Esophagus squamous epithelium (tissue), 5 donors: Measurements from ENCODE around the gene CENPV. TPM values are rescaled to one million over a fixed set of nuclear protein-coding genes. Genes with fewer than 3 reads are reported as not detected.
A peak's percentile ranks its signal among the peaks of the same experiment; 100 is the strongest.

Experiments used
- DNase-seq: peaks from one replicate; lab custom pipeline; 2025; lab: John Stamatoyannopoulos, UW
- H3K27ac ChIP-seq, 4 donors: fragments of 200-600 bp; sonication (generic); one replicate each; pipeline ENCODE4 v1.5.1; 2016 to 2019; ENCODE audit warnings: mild to moderate bottlenecking in 1 of 4
- H3K27me3 ChIP-seq, 4 donors: fragments of 200-600 bp; sonication (generic); 1 replicate in 3 of 4; 2 replicates in 1 of 4; pipeline versions ENCODE4 v1.5.1 to v1.6.0; 2017 to 2021; ENCODE audit warnings: antibody characterized with exemption in 1 of 4
- H3K36me3 ChIP-seq, 3 donors: fragments of 200-600 bp; sonication (generic); one replicate each; pipeline ENCODE4 v1.5.1; 2016 to 2019
- H3K4me1 ChIP-seq, 3 donors: fragments of 200-600 bp; sonication (generic); one replicate each; pipeline ENCODE4 v1.5.1; 2017 to 2019
- H3K4me3 ChIP-seq, 4 donors: fragments of 200-600 bp; sonication (generic); 1 replicate in 3 of 4; 2 replicates in 1 of 4; pipeline ENCODE4 v1.5.1; 2016 to 2019; ENCODE audit warnings: mild to moderate bottlenecking in 2 of 4, moderate library complexity in 1 of 4
- H3K9me3 ChIP-seq, 3 donors: fragments of 200-600 bp; sonication (generic); one replicate each; pipeline ENCODE4 v1.5.1; 2016 to 2019
- POLR2A ChIP-seq, 4 donors: fragments of 450-650 bp; IDR thresholded peaks; one replicate each; pipeline ENCODE4 v1.6.1; 2017; ENCODE audit warnings: antibody characterized with exemption in 4 of 4, mild to moderate bottlenecking in 4 of 4, moderate library complexity in 3 of 4
- WGBS, 2 donors: methylation state at CpG; one replicate each; pipeline ENCODE4 v1.1.5; 2018; 5-methylcytosine and 5-hydroxymethylcytosine counted together
- intact Hi-C: fragments of 100-400 bp; cut with DNase I; formaldehyde crosslinking; loops from one replicate; pipeline ENCODE4 v1.15.0; 2022
- total RNA-seq, 4 donors: library from RNA; depleted of rRNA; stranded (reverse); fragments of >200 nt; gene quantifications; one replicate each; pipeline ENCODE4 v1.1.0, GENCODE V29; 2016
- TF ChIP-seq, protein P1 (sequence below), 6 experiments: fragments of 450-650 bp in 4 of 6; fragments of 200-600 bp in 2 of 6; sonication (generic) in 2 of 6; IDR thresholded peaks; one replicate each; pipeline ENCODE4 v1.5.1; 2016 to 2019; ENCODE audit warnings: antibody characterized with exemption in 6 of 6, mild to moderate bottlenecking in 4 of 6, moderate library complexity in 4 of 6
- donor health status: DM: yes; HTN: yes; CAD: no.

CENPV gene
- total RNA-seq, 4 donors from 2014 or later = 0.56 to 5.1 (median 1.5) TPM

DNA sequence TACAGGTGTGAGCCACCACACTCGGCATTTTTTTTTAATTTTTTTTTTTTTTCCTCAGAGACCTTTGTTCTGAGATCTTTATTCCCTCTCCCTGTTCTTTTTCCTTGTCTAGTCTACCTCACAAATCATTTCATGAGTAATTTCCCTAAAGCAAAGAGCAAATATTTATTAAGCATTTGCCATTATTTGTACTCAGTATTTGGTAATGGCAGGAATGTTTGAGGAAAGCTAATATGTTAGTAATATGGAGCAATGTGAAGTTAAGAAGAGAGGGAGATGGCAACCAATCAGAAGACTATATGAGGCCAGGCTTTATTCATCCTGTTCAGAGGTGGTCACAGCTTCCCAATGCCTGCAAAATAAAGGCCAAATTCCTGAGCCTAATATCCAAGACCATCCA lies 13.3 kb downstream of the CENPV start:
- Histone ChIP-seq H3K4me3 (no peak overlapping the region), H3K27me3 (no peaks in the 10 kb centered on the region), H3K9me3 (no peaks in the 10 kb centered on the region), H3K27ac (no peak overlapping the region), H3K4me1 (no peaks in the 10 kb centered on the region), H3K36me3 (peaks cover 0 to 26% (median 0%) of the 10 kb centered on the region in 3 donors)
- TF ChIP-seq POLR2A (IDR thresholded peaks at IDR 0.05) = no peak
- TF ChIP-seq, protein P1, sequence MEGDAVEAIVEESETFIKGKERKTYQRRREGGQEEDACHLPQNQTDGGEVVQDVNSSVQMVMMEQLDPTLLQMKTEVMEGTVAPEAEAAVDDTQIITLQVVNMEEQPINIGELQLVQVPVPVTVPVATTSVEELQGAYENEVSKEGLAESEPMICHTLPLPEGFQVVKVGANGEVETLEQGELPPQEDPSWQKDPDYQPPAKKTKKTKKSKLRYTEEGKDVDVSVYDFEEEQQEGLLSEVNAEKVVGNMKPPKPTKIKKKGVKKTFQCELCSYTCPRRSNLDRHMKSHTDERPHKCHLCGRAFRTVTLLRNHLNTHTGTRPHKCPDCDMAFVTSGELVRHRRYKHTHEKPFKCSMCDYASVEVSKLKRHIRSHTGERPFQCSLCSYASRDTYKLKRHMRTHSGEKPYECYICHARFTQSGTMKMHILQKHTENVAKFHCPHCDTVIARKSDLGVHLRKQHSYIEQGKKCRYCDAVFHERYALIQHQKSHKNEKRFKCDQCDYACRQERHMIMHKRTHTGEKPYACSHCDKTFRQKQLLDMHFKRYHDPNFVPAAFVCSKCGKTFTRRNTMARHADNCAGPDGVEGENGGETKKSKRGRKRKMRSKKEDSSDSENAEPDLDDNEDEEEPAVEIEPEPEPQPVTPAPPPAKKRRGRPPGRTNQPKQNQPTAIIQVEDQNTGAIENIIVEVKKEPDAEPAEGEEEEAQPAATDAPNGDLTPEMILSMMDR (IDR thresholded peaks at IDR 0.05) = no peak
- intact Hi-C loops = no loop called here
- DNase-seq = no peak
- WGBS, 2 donors = 57 to 80% methylated on average over 1 of the region's 1 CpG

DNA sequence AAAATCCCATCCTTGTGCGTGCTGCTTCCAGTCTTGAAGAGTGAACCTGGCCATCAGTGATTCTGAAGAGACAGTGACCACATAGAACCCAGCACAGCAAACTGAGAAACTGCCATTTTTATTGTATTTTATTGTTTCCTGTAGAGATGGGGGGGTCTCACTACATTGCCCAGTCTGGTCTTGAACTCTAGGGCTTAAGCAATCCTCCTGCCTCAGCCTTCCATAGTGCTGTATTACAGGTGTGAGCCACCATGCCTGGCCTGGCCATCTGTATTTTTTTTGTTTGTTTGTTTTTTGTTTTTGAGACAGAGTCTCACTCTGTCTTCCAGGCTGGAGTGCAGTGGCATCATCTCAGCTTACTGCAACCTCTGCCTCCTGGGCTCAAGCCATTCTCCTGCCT lies 13.9 kb downstream of the CENPV start:
- no peak overlapping the region for H3K27ac ChIP-seq
- H3K9me3 ChIP-seq = no peaks in the 10 kb centered on the region
- no peak for DNase-seq
- H3K36me3 ChIP-seq = peaks cover 0 to 23% (median 0%) of the 10 kb centered on the region in 3 donors
- intact Hi-C loops = no loop called here
- H3K4me3 ChIP-seq = no peak overlapping the region
- no peaks in the 10 kb centered on the region for H3K27me3 ChIP-seq
- TF ChIP-seq POLR2A (IDR thresholded peaks at IDR 0.05) = no peak
- TF ChIP-seq, protein P1 (IDR thresholded peaks at IDR 0.05) = no peak
- H3K4me1 ChIP-seq = no peaks in the 10 kb centered on the region
- WGBS, 2 donors = 93 to 100% methylated on average over 1 of the region's 1 CpG

DNA sequence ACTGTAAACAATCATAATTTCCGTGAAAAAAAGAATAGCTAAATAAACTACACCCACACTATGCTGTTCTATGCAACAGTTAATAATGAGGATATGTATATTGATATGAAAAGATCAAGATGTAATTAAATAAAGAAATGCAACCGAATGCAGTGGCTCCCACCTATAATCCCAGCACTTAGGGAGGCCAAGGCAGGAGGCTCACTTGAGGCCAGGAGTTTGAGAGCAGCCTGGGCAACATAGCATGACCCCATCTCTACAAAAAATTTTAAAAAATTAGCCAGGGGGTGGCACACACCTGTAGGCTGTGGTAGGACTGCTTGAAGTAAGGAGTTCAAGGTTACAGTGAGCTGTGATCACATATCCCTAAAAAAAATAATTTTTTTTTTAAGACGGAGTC lies 14.9 kb downstream of the CENPV start:
- H3K4me3 ChIP-seq = no peak overlapping the region
- no peak for TF ChIP-seq POLR2A (IDR thresholded peaks at IDR 0.05)
- TF ChIP-seq, protein P1 (IDR thresholded peaks at IDR 0.05) = no peak

DNA sequence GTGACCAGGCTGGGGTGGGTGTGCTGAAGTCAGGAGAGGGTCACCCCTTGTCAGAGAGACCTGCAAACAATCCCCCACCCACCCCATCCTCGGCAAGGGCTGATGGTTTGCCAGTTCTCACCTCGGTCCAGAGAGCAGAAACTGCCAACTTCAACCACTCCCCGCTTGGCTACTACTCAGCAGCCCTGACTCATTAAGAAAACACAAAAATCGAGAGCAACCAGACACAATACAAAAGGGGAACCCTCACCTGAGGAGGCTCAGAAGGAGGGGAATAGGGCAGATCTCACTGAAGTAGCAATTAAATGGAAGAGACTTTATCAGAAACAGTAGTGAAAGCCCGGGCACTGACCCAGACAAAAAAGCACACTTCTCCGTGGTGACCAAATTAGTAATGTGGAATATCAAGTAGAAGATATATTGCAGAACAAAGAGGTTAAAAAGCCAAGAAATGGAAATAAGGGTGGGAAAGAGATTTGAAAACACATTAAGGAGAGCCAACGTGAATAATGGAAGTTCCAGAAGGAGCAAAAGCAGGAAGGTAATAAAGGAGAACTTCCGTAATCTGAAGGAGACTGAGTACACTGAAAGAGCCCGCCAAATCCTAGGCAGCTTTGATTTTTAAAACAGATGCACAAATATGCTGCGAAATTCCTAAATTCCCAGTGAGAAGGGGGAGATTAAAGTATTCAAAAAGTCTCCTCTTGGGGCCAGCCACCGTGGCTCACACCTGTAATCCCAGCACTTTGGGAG lies 23.6 kb downstream of the CENPV start:
- intact Hi-C loops = no loop called here
- Histone ChIP-seq H3K4me1 (peaks cover 0 to 17% (median 0%) of the 10 kb centered on the region in 3 donors), H3K4me3 (peak overlapping the region in 1 of 4 donors; percentile 3), H3K27me3 (no peaks in the 10 kb centered on the region), H3K27ac (peak overlapping the region in 2 of 4 donors; percentile 40 to 61), H3K9me3 (no peaks in the 10 kb centered on the region), H3K36me3 (peaks cover 0 to 23% (median 13%) of the 10 kb centered on the region in 3 donors)
- WGBS, 2 donors = 26 to 33% methylated on average over 8 to 9 of the region's 11 CpGs
- no peak for TF ChIP-seq POLR2A (IDR thresholded peaks at IDR 0.05)
- TF ChIP-seq, protein P1 (IDR thresholded peaks at IDR 0.05) = no peak
- no peak for DNase-seq

More for the DNA sequence above, 14.9 kb downstream of the CENPV start:
- DNase-seq = no peak
- Histone ChIP-seq H3K9me3 (no peaks in the 10 kb centered on the region), H3K27me3 (no peaks in the 10 kb centered on the region), H3K4me1 (no peaks in the 10 kb centered on the region), H3K36me3 (peaks cover 0 to 13% (median 0%) of the 10 kb centered on the region in 3 donors), H3K27ac (no peak overlapping the region)
- 93 to 98% methylated on average over 3 of the region's 3 CpGs for WGBS, 2 donors
- intact Hi-C loops = no loop called here

DNA sequence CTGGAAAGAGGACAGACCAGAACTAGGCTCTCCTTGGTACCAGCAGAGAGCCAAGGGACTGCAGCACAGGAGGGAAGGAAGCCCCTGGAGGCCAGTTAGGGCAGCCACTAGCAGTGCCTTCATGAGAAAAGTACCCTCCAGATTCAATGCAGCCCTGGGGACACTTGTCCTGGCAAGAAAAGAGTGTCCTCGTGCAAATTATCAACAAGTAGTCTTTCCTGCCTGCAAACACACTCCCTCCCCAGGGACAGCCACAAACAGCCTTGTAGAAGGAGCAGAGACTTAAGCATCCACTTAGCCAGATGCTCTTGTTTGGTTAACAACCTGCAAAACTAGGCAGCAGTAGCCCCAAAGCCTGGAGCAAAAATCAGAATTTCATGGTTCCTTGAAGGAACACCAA lies 24.3 kb downstream of the CENPV start:
- Histone ChIP-seq H3K27ac (peak overlapping the region in 2 of 4 donors; percentile 40 to 61), H3K36me3 (peaks cover 0 to 29% (median 13%) of the 10 kb centered on the region in 3 donors), H3K4me3 (no peak overlapping the region), H3K4me1 (peaks cover 0 to 17% (median 0%) of the 10 kb centered on the region in 3 donors), H3K27me3 (no peaks in the 10 kb centered on the region), H3K9me3 (no peaks in the 10 kb centered on the region)
- 0 to 10% methylated on average over 1 of the region's 1 CpG for WGBS, 2 donors
- no peak for TF ChIP-seq POLR2A (IDR thresholded peaks at IDR 0.05)
- TF ChIP-seq, protein P1 (IDR thresholded peaks at IDR 0.05) = no peak
- no peak for DNase-seq
- intact Hi-C loops = no loop called here
